ENCODE measurements around the gene HPD. TPM values are rescaled to one million over a fixed set of nuclear protein-coding genes. Genes with fewer than 3 reads are reported as not detected.
A peak's percentile ranks its signal among the peaks of the same experiment; 100 is the strongest.

HPD gene
- total and polyA plus RNA-seq, 2 donors (not counting 3 experiments of a cell fraction or from before 2014, with no cell fraction given), result not detected

- Histone ChIP-seq H3K4me2 (ENCODE audit: insufficient read depth, low read length) (peak overlapping the region; percentile 56), H3K4me3 (replicated peaks in 1 of 3; ENCODE audit: insufficient read depth in 1 of 3, low read depth in 1 of 3, low read length in 3 of 3) (peak overlapping the region; percentile 12 to 79 (median 59)), H3K4me1 (ENCODE audit: control insufficient read depth, extremely low read depth, insufficient read depth, low read length) (peaks cover 38% of the 10 kb centered on the region), H3K9ac (replicated peaks; ENCODE audit: extremely low read depth, insufficient read depth, low read length) (peak overlapping the region; percentile 98), H3K9me3 (replicated peaks; ENCODE audit: control insufficient read depth, insufficient read depth, low read length) (no peaks in the 10 kb centered on the region), H3K27me3 (ENCODE audit: control insufficient read depth in 2 of 2, insufficient read depth in 2 of 2, low read length in 2 of 2) (no peaks in the 10 kb centered on the region), H3K9me1 (replicated peaks; ENCODE audit: control insufficient read depth, extremely low read depth, insufficient read depth, low read length) (no peaks in the 10 kb centered on the region), H3K36me3 (ENCODE audit: control insufficient read depth in 2 of 2, extremely low read depth in 1 of 2, insufficient read depth in 2 of 2, low read length in 2 of 2) (peaks cover 2 to 16% of the 10 kb centered on the region in 2 experiments), H2AFZ (ENCODE audit: low read depth, low read length) (no peak overlapping the region), H4K20me1 (replicated peaks; ENCODE audit: control insufficient read depth, extremely low read depth, insufficient read depth, low read length) (no peaks in the 10 kb centered on the region), H3K27ac (ENCODE audit: insufficient read depth, low read depth, low read length) (peak overlapping the region; percentile 93), H3K79me2 (ENCODE audit: control insufficient read depth, insufficient read depth, low read length) (peaks cover 42% of the 10 kb centered on the region)
- POLR2A ChIA-PET, result no interaction called here
- BruUV-seq (replicated peaks), result no TSS peak
- TF ChIP-seq CTCF (IDR thresholded peaks at IDR 0.05; ENCODE audit: extremely low read depth in 1 of 2, insufficient read depth in 1 of 2, low read depth in 1 of 2, low read length in 2 of 2), result no peak
- no peak for TF ChIP-seq POLR2A (IDR thresholded peaks at IDR 0.05; ENCODE audit: low read depth, low read length)
- TF ChIP-seq MAX (IDR thresholded peaks at IDR 0.05; ENCODE audit: insufficient read depth, insufficient read length), result no peak
- FAIRE-seq (peak; percentile 67), DNase-seq (ENCODE audit: low read depth, low spot score) (peak; percentile 51)
- intact Hi-C loops (cut with micrococcal nuclease), result loop anchor here (5.0 kb wide), 1 partner anchor 172 kb away; the partner anchor contains the start of gene ORAI1
- dilution Hi-C loops (cut with MboI; ENCODE audit: extremely low pct_ligation_motif_present, low sequenced_read_pairs), result no loop called here
- CTCF ChIA-PET, result interaction anchor here (12.7 kb wide), 1 partner anchor 9 kb away, joined by 774 read pairs; the partner anchor contains the start of gene SETD1B
Measured at GRCh38 chr12:121799156-121799841, 59.4 kb downstream of the HPD start.

GRCh38 chr12:121798787-121799155, 59.9 kb downstream of the HPD start:
- ChIA-PET POLR2A (interaction anchor here (5.7 kb wide), 1 partner anchor 13 kb away, joined by 37 read pairs; no protein-coding TSS in a partner anchor), CTCF (interaction anchor here (1.2 to 12.7 kb wide), 2 partner anchors 9 to 90 kb away, joined by 6 to 774 read pairs; partner anchors contain the start of genes PSMD9 and SETD1B)
- no peak for FAIRE-seq
- DNase-seq (ENCODE audit: low read depth, low spot score), result no peak
- Histone ChIP-seq H3K9me1 (replicated peaks; ENCODE audit: control insufficient read depth, extremely low read depth, insufficient read depth, low read length) (no peaks in the 10 kb centered on the region), H2AFZ (ENCODE audit: low read depth, low read length) (no peak overlapping the region), H3K9me3 (replicated peaks; ENCODE audit: control insufficient read depth, insufficient read depth, low read length) (no peaks in the 10 kb centered on the region), H3K79me2 (ENCODE audit: control insufficient read depth, insufficient read depth, low read length) (peaks cover 42% of the 10 kb centered on the region), H3K27ac (ENCODE audit: insufficient read depth, low read depth, low read length) (peak overlapping the region; percentile 27), H3K4me3 (replicated peaks in 1 of 3; ENCODE audit: insufficient read depth in 1 of 3, low read depth in 1 of 3, low read length in 3 of 3) (peak overlapping the region in 2 of 3 experiments; percentile 15 to 79), H3K4me1 (ENCODE audit: control insufficient read depth, extremely low read depth, insufficient read depth, low read length) (peaks cover 41% of the 10 kb centered on the region), H3K27me3 (ENCODE audit: control insufficient read depth in 2 of 2, insufficient read depth in 2 of 2, low read length in 2 of 2) (no peaks in the 10 kb centered on the region), H3K4me2 (ENCODE audit: insufficient read depth, low read length) (peak overlapping the region; percentile 27), H3K9ac (replicated peaks; ENCODE audit: extremely low read depth, insufficient read depth, low read length) (no peak overlapping the region), H3K36me3 (ENCODE audit: control insufficient read depth in 2 of 2, extremely low read depth in 1 of 2, insufficient read depth in 2 of 2, low read length in 2 of 2) (peaks cover 2 to 16% of the 10 kb centered on the region in 2 experiments), H4K20me1 (replicated peaks; ENCODE audit: control insufficient read depth, extremely low read depth, insufficient read depth, low read length) (no peaks in the 10 kb centered on the region)
- BruUV-seq (replicated peaks), result no TSS peak
- dilution Hi-C loops (cut with MboI; ENCODE audit: extremely low pct_ligation_motif_present, low sequenced_read_pairs), result no loop called here
- intact Hi-C loops (cut with micrococcal nuclease), result loop anchor here (5.0 kb wide), 1 partner anchor 171 kb away; the partner anchor contains the start of gene ORAI1
- no peak for TF ChIP-seq CTCF (IDR thresholded peaks at IDR 0.05; ENCODE audit: extremely low read depth in 1 of 2, insufficient read depth in 1 of 2, low read depth in 1 of 2, low read length in 2 of 2)
- TF ChIP-seq GATA2 (IDR thresholded peaks at IDR 0.05; ENCODE audit: insufficient read depth, insufficient read length, low read depth, low read length), result no peak
- TF ChIP-seq POLR2A (IDR thresholded peaks at IDR 0.05; ENCODE audit: low read depth, low read length), result no peak
- no peak for TF ChIP-seq EZH2 (IDR thresholded peaks at IDR 0.05; ENCODE audit: borderline replicate concordance, low read depth, low read length, severe bottlenecking)
- no peak for TF ChIP-seq POLR2AphosphoS5 (IDR thresholded peaks at IDR 0.05; ENCODE audit: insufficient read depth, low read depth, low read length)
- no peak for TF ChIP-seq JUN (IDR thresholded peaks at IDR 0.05; ENCODE audit: borderline replicate concordance, insufficient read depth, insufficient read length, low read depth)
- no peak for TF ChIP-seq MYC (IDR thresholded peaks at IDR 0.05; ENCODE audit: low read depth, low read length)
- TF ChIP-seq FOS (IDR thresholded peaks at IDR 0.05; ENCODE audit: borderline replicate concordance, insufficient read depth, low read length), result no peak
- no peak for TF ChIP-seq MAX (IDR thresholded peaks at IDR 0.05; ENCODE audit: insufficient read depth, insufficient read length)
